NCI-H69 (cell line): ENCODE results near the gene SCO1.
A peak's percentile ranks its signal among the peaks of the same experiment; 100 is the strongest.
"Not testable (repeated sequence)": the region's sequence is repeated elsewhere in the genome, so short reads cannot be mapped to it uniquely, and the experiment has no call there.

ENCODE experiments used
- DNase-seq: peaks from one replicate; lab custom pipeline; 2025; lab: John Stamatoyannopoulos, UW

SCO1 gene

DNA sequence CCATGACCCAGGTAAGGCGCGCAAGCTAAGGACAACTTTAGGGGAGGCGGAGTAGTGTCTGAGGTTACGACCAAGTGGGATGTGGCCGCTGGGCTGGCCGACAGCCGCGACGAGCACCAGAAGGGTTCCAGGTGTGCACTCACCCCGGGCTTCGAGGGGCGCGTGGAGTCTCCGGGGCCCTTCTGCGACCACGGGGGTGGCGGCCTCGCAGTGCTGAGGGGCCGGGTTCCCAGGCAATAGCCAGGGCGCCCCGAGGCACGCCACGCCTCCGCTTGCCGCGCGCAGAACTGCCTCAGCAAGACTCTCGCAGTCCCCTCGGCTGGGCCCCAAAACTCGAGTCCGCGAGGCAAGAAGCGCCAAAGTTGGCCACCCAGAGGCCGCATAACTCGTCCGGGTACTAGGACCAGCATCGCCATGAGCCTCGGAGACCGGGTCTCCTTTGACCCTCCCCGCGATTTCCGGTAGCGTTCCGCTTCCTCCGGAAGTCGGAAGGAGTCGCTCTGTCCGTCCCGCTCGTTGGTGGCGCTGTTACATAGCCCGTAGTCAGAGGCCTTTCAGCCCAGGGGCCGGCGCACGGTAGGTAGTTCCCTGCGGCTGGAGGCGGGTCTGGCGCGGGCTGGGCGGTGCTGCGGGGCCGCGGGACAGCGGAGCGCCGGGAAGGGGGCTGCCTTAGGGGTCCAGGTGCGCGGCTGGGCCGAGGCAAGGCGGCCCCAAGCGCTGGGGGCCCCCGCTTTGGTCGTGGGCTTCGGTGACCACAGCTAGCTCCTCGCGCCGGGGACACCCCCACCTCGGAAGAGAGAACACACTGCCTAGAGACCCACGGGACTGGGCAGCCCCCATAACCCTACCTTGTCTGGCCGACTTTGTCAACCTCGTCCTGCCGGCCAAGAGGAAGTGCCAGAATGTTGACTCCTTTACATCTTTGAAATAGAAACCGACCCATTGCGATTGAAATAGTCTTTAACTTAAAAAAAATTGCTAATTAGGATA, at the start of gene SCO1, which contains the start of gene ADPRM:
Gene SCO1 (minus strand): TSS at position 442 of the 990 bp plus-strand sequence. CDS start 26 bp downstream, at position 416.
Gene ADPRM (plus strand): TSS at position 503 of the 990 bp plus-strand sequence. CDS start 7,333 bp downstream, outside the sequence.
- DNase-seq: peak; percentile 92

DNA sequence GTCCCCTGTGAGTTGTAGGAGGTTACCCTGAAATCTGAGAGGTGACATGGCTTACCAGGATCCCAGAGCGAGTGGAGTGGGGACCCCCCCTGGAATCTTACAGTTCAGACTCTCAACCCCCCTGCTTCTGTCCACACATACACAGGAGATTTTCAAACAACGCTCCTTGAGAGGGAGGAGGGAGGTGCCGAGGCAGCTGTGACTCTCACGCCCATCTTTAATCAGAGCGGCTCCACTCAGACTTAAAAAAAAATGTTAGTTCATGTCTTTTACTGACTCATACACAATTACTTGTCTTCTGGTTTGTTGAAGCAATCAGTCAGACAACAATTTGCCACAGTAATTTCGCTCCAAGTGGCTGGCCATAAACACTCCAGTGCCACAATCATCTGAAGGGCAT, 47.9 kb upstream of the SCO1 start:
- DNase-seq: no peak

DNA sequence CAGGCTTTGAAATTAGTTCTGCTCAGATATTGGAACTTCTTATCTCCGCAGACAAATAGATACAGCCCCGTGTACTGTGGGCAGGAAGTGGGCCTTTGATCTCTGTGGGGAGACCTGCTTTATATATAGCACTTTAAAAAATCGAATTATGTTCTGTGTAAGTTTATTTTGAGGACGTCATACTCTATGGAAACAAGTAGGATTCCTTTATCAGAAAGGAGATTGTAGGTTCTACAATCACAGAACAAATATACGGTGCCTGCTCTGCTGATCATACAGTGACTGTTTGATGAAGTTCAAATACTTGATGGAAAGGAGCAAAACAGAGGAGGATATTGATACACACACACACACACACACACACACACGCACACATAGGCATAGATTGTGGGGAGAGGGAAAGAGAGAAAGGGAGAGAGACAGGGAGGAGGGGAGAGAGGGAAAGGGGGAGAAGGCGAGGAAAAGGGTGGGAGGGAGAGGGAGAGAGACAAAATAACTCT, 47.2 kb upstream of the SCO1 start:
- no peak for DNase-seq

DNA sequence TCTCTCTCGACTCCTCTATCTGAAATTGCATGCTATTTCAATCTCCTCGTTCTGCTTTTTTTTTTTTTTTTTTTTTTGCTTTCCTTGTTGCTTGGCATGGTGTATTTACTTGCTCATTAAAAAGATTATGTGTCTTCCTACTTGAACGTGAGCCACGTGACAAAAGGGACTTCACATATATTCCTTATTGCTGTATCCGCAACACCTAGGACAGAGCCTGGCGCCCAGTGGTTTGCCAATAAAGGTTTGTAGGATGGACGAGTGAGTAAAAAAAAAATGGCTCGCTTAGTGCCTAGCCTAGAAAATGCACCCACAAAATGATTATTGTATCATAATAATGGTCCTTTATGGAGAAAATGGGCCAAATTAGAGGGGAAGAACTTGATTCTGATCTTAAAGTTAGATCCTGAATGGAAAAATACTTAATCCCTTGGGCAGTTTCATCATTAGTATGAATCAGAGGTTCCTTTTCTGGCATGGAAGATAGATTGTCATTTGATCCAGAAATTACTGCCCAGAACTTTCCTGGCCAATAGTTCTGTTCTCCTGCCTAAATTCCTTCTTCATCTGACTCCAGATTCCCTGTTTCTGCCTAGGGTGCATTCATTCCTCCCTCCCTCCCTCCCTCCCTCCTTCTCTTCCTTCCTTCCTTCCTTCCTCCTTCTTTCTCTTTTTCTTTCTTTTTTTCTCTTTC, 46.1 kb upstream of the SCO1 start:
- no peak for DNase-seq

DNA sequence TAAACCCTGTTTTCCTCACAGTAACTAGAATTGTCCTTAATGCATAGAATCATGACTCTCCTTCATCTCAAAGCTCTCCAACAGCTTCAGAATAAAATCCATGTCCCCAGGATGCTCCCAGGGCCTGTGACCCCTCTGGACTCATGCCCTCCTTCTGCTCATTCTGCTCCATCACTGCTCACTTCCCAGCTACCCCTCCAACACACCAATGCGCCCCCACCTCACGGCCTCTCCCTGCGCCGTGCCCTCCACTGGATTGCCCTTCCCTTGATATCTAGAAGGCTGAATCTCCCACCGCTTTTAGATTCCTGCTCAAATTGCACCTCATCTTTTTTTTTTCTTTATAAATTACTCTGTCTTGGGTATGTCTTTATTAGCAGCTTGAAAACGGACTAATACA, 45.1 kb upstream of the SCO1 start:
- no peak for DNase-seq

DNA sequence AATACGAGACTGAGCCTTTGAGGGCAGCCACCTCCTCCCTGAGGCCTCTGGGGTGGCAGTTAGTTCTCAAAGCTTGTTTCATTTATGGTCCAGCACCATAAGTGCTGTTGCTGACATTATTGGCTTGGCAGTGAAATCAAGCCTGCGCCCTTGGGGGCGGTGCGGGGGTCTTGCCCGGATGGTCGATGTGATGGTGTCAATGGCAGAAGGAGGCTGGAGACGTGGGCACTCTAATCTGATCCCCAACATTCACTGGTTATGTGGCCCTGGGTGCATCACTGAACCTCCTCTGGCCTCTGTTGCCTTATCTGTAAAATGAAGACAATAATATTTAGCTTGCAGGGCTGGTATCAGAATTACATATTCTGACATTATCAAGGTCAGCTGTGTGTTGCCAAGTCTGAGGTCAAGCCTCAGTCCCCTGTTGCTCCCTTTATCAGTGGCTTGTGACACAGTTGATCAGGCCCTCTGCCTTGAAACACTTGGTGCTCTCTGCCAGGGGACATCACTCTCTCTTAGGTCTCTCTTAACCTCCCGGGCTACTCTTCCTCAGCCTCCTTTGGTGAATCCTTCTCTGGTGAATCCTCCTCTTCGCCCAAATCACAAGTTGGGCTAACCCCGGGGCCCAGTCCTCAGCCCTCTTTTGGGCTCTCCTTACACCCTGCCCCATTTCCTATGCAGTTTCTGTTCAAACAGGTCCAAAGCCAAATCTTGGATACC, 44.2 kb upstream of the SCO1 start:
- DNase-seq: no peak

DNA sequence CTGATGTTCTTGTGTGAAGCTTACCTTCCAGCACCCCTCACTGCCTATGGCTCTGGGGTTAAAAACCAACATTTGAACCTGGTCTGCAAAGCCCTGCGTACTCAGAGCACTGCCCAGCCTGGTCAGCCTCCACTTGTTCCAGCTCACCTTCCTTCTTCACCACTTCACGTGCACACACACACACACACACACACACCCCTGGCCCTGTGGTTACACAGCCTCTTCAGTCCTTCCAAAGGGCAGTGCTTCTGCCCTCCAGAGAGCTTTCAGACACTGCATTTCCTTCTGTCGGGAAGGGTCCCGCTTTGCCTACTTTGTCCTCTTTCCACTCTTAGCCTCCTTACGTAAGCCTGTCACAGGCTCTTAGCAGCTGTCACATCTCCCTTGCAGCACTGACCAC, 42.1 kb upstream of the SCO1 start:
- DNase-seq: no peak

DNA sequence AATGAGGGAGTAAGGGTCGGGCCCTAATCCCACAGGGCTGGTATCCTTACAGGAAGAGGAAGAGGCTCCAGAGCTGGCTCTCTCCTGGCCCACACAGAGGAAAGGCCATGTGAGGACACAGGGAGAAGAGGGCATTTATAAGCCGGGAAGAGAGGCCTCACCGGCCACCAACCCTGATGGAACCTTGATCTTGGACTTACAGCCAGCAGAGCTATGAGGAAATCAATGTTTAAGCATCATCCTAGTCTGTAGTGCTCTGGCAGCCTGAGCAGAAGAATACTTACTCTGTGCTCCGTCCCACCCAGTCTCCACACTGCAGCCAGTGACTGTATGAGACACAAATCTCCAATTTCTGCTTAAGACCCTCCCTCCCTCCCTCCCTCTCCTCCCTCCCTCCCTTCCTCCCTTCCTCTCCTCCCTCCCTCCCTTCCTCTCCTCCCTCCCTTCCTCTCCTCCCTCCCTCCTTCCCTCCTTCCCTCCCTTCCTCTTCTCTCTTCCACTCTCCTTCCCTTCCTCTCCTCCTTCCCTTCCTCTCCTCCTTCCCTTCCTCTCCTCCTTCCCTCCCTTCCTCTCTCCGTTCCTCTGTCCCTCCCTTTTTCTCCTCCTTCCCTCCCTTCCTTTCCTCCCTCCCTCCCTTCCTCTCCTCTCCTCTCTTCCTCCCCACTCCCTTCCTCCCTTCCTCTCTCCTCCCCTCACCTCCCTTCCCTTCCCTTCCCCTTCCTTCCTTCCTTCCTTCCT, 41.4 kb upstream of the SCO1 start:
- DNase-seq: no peak

DNA sequence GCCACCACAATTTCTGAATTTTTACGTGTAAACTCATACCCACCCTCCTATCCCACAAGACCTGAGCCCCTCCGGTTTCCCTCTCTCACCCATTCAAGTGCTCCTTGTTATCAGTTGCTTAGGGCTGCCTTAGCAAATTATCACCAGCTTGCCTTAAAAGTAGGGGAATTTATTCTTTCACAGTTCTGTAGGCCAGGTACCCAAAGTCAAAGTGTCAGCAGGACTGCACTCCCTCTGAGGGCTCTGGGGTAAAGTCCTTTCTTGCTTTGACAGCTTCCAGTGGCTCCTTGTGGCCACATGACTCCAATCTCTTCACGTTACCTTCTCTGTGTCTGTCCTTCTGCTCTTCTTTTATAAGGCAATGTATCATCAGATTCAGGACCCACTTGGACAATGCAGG, 40.4 kb upstream of the SCO1 start:
- DNase-seq: no peak

DNA sequence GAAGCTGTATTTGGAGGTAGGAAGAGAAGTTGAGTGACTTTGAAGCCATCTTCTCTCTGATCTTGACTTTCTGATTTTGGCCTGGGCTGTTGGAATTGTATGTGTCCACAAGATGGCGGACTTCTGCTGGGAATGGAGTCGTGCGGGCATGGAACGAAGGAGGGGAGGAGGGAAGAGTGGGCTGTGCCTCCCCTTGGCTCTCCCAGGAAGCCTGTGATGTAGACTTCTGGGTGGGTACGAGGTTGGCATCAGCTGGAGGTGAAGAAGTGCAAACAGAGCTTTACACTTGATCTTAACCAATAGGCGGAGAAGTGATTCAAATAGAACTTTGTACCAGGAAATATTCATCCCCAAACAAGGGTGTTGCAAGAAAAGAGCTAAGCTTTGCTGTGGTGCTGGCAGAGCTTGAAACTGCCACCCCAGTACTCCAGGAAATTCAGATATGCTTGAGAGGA, 39.9 kb upstream of the SCO1 start:
- peak; percentile 43 for DNase-seq

DNA sequence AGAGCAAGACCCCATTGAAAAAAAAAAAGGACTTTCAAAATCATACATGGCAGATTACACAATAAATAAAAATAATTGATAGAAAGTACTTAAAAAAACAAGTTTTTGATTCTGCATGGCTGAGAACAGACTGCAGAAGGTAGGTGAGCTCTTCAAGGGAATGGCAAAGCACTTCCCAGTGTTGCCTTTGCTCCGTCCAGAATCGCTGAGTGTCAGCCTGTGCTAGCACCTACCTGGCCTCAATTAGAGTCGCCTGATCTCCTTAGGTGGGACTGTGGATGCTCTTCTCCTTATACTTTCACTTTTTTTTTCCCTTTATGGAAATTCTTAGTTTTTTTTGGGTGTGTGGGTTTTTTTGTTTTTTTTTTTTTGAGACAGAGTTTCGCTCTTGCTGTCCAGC, 38.5 kb upstream of the SCO1 start:
- DNase-seq: no peak

DNA sequence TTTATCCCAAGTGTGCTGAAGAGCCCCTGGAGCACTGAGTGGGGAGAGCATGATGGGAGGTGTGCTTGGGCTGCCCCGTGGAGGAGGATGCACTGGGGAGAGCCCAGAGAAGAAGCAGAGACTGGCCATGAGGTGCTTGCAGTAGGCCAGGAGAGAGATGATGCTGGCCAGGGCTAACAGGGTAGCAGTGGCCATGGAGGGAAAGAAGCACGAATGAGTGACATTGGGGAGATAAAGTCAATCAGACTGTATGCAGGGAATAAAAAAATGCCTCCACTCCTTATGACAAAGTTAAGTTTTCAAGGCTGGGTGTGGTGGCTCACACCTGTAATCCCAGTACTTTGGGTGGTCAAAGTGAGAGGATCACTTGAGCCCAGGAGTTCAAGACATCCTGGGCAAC, 37.9 kb upstream of the SCO1 start:
- no peak for DNase-seq

DNA sequence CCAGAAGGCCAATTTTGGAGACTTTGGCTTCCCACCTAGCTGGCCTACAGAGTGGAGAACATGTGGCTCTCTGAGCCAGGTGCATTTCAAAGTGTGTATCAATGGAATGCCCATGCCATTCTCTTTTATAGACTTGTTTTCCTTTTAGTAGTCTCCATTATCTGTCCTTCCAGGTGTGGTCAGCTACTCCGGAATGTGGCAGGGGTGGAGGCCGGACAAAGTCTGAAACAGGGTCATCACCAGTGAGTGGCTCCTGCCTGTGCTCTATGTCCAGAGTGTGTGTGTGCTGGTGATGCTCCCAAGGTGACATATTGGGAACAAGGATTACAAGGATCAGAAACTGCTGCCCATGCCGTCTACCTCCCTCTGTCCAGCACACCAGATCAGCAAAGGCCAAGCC, 36.3 kb upstream of the SCO1 start:
- no peak for DNase-seq

DNA sequence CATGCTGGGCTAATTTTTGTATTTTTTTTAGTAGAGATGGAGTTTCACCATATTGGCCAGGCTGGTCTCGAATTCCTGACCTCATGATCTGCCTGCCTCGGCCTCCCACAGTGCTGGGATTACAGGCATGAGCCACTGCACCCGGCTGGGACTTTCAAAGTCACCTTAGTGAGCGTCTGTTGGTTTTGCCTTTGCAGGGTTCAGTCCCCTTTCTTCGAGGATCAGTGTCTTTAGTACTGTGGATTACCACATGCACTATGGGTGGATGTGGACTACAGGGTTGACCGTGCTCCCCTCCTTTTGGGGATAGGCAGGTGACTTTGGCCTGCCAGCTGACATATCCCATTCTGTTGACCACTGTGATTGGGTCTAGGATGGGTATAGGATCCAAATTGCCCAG, 34.8 kb upstream of the SCO1 start:
- not testable (repeated sequence) for DNase-seq

DNA sequence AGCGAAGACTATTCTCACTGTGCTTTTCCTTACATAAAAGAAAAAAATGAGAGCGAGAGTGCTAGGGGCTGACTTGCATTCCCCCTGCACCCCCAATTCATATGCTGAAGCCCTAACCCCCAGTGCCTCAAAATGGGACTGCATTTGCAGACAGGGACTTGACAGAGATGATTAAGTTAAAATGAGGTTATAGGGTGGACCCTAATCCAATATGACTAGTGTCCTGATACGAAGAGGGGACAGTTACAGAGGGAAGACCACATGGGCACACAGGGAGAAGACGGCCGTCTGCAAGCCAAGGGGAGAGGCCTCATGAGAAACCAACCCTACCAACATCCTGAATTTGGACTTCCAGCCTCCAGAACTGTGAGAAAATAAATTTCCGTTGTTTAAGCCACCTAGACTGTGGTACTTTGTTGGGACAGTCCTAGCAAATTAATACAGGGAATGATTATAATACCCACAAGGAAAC, 34.1 kb upstream of the SCO1 start:
- no peak for DNase-seq

DNA sequence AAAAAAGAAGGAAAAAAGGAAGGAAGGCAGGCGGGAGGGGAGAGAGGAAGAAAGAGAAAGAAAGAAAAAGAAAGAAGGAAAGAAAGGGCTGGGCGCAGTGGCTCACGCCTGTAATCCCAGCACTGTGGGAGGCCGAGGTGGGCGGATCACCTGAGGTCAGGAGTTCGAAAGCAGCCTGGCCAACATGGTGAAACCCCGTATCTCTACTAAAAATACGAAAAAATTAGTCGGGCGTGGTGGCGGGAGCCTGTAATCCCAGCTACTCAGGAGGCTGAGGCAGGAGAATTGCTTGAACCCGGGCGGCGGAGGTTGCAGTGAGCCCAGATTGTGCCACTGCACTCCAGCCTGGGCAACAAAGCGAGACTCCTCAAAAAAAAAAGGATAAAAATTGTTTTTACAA, 32.9 kb upstream of the SCO1 start:
- not testable (repeated sequence) for DNase-seq

DNA sequence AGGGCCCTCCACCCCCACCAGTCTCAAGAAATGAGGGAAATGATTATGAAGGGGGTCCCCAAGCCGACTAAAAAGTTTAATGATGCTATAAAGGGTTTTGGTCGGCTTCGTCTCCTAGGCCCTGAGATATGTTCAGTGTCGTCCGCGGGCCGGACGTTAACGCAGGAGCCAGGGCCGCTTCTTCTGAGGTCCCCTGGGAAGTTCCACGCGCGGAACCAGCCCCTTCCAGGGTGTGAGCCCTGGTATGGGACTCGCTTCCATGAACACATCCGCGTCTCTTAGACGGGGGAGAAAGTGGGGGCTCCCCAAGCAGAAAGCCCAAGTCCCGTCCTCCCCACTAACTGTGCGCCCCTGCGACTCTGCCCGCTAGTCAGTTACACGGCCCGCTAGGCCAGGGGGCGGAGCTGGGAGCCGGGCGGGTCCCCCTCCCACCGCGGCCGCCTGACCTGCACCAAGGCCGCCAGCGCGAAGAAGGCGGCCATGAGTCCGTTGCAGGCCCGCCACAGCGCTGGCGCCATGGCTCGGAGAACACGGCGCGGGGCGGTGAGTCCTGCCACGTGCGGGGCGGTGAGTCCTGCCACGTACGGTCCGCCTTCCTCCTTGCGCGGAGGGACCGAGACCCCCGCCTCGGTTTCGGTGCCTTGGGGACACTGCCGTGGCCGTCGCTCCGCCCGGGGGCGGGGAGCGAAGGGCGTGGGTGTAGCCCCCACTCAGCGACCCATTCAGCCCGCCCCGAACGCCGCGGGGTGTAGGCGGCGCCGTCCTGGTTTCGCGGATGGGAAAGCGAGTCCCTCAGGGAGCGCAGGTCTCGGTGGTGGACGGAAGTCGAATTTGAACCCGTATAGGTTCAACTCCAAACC, 32.2 kb upstream of the SCO1 start, which contains the start of gene TMEM220:
Gene TMEM220 (minus strand): TSS at position 690 of the 860 bp plus-strand sequence. CDS start 172 bp downstream, at position 518.
- peak; percentile 58 for DNase-seq

DNA sequence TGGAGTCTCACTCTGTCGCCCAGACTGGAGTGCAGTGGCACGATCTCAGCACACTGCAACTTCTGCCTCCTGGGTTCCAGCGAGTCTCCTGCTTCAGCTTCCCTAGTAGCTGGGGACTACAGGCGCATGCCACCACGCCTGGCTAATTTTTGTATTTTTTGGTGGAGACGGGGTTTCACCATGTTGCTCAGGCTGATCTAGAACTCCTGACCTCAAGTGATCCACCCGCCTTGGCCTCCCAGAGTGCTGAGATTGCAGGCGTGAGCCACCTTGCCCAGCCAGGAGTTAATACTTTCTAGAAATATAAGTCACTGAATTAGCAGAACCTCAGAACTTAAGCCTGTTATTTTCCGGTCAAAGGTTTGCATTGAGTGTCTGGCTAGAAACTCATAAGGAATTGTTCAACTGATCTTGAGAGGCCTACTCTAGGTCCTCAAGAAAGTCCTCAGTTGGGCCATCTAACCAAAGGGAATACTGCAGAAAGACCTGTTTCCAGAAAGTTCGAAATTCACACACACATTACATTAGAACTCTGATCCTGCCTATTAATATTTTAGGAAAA, 31.1 kb upstream of the SCO1 start:
- DNase-seq: no peak

DNA sequence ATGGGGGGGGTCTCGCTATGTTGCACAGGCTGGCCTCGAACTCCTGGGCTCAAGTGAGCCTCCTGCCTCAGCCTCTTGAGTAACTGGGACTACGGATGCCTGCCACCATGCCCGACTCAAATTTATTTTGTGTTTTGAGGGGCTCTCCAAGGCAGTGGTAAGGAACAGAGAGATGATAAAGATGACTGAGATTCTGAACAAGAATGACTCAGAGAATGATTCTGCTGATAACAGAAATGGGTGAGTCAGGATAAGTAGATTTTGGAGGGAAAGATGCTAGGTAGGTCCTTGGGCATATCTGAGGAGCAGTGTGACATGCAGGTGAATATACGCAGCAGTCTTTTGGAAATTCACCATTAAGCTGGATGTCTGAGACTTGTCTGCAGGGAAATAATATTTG, 29.9 kb upstream of the SCO1 start:
- DNase-seq: no peak

DNA sequence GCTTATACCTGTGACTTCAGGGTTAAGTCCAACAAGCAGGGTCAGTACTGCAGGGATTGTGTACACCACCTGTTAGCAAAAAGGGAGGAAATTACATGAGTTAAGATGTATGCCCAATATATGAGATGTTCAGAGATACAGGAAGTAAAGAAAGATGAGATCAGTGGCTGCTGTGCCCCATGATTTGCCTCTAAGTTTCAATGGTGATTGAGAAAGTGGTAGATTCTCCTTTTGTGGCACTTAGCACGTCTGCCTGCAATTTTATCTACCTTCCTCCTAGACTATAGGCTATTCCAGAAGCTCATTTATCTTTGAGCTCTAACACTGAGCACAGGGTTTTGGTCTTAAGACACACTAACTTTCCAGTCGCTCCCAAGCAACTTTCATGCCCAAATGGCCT, 28.9 kb upstream of the SCO1 start:
- DNase-seq: no peak
